Thyroid gland (tissue), 4 donors: ENCODE results near the gene TTN. TPM values are rescaled to one million over a fixed set of nuclear protein-coding genes. Genes with fewer than 3 reads are reported as not detected.
A peak's percentile ranks its signal among the peaks of the same experiment; 100 is the strongest.

Experiments
- DNase-seq, 2 donors: peaks; one replicate each; pipeline ENCODE4 v3.0.0-alpha.2; 2019
- H3K27ac ChIP-seq, 3 donors: fragments of 200-600 bp; sonication (generic); 1 replicate in 2 of 3; 2 replicates in 1 of 3; pipeline ENCODE4 v1.5.1; 2016 to 2019; ENCODE audit warnings: mild to moderate bottlenecking in 1 of 3, moderate library complexity in 1 of 3
- H3K27me3 ChIP-seq: fragments of 200-600 bp; sonication (generic); one replicate; pipeline ENCODE4 v1.5.1; 2019
- H3K36me3 ChIP-seq, 2 donors: fragments of 200-600 bp; sonication (generic); one replicate each; pipeline ENCODE4 v1.5.1; 2016 to 2019
- H3K4me1 ChIP-seq, 2 donors: fragments of 200-600 bp; sonication (generic); one replicate each; pipeline ENCODE4 v1.5.1; 2017 to 2019
- H3K4me3 ChIP-seq, 3 donors: fragments of 200-600 bp; sonication (generic); replicated peaks in 1 of 3; 1 replicate in 2 of 3; 2 replicates in 1 of 3; pipeline ENCODE4 v1.5.1; 2016; ENCODE audit warnings: mild to moderate bottlenecking in 1 of 3
- H3K9me3 ChIP-seq: fragments of 200-600 bp; sonication (generic); one replicate; pipeline ENCODE4 v1.5.1; 2017
- CTCF ChIP-seq, 6 experiments: fragments of 200-600 bp in 3 of 6; fragments of 450-650 bp in 3 of 6; sonication (generic) in 3 of 6; IDR thresholded peaks; one replicate each; pipeline ENCODE4 v1.5.1; 2016 to 2019; ENCODE audit warnings: antibody characterized with exemption in 6 of 6, mild to moderate bottlenecking in 2 of 6, inconsistent platforms in 1 of 6, moderate library complexity in 1 of 6
- POLR2A ChIP-seq, 2 donors: fragments of 450-650 bp; IDR thresholded peaks; one replicate each; pipeline ENCODE4 v1.6.1; 2017; ENCODE audit warnings: antibody characterized with exemption in 2 of 2, mild to moderate bottlenecking in 2 of 2, moderate library complexity in 1 of 2
- WGBS, 2 donors: methylation state at CpG; one replicate each; pipeline ENCODE4 v1.1.5; 2017; 5-methylcytosine and 5-hydroxymethylcytosine counted together
- intact Hi-C: fragments of 100-400 bp; cut with DNase I; formaldehyde crosslinking; loops from one replicate; pipeline ENCODE4 v1.15.1; 2023
- total RNA-seq, 4 donors: library from RNA; depleted of rRNA; stranded (reverse); fragments of >200 nt; gene quantifications; one replicate each; pipeline ENCODE4 v1.2.3, GENCODE V29; 2016

The TTN gene
- total RNA-seq, 4 donors from 2014 or later, result 6.3 to 11.3 (median 10.3) TPM

- no peak overlapping the region for H3K4me3 ChIP-seq
- no peaks in the 10 kb centered on the region for H3K36me3 ChIP-seq
- no peaks in the 10 kb centered on the region for H3K9me3 ChIP-seq
- intact Hi-C loops, result no loop called here
- peak; percentile 3 to 21 for DNase-seq
- H3K27ac ChIP-seq, result no peak overlapping the region
- 3 to 7% methylated on average over 2 of the region's 2 CpGs for WGBS, 2 donors
- no peak for TF ChIP-seq POLR2A (IDR thresholded peaks at IDR 0.05)
- TF ChIP-seq CTCF (IDR thresholded peaks at IDR 0.05), result peak in 5 of 6 experiments; percentile 46 to 68 (median 62)
- H3K27me3 ChIP-seq, result no peaks in the 10 kb centered on the region
- no peaks in the 10 kb centered on the region for H3K4me1 ChIP-seq
Measured at GRCh38 chr2:178761759-178762371, 45.4 kb downstream of the TTN start.

- Histone ChIP-seq H3K27me3 (no peaks in the 10 kb centered on the region), H3K4me3 (no peak overlapping the region), H3K36me3 (no peaks in the 10 kb centered on the region), H3K4me1 (no peaks in the 10 kb centered on the region), H3K9me3 (no peaks in the 10 kb centered on the region), H3K27ac (no peak overlapping the region)
- intact Hi-C loops, result no loop called here
- DNase-seq, result no peak
- WGBS, 2 donors, result 88 to 90% methylated on average over 2 of the region's 2 CpGs
- no peak for TF ChIP-seq CTCF (IDR thresholded peaks at IDR 0.05)
- TF ChIP-seq POLR2A (IDR thresholded peaks at IDR 0.05), result no peak
Measured at GRCh38 chr2:178756843-178757242, 50.4 kb downstream of the TTN start.

GRCh38 chr2:178756343-178756742, 50.9 kb downstream of the TTN start:
- no peak overlapping the region for H3K27ac ChIP-seq
- WGBS, 2 donors, result 78 to 80% methylated on average over 7 of the region's 7 CpGs
- intact Hi-C loops, result no loop called here
- no peaks in the 10 kb centered on the region for H3K36me3 ChIP-seq
- no peaks in the 10 kb centered on the region for H3K27me3 ChIP-seq
- TF ChIP-seq POLR2A (IDR thresholded peaks at IDR 0.05) (no peak), CTCF (IDR thresholded peaks at IDR 0.05) (no peak)
- no peak overlapping the region for H3K4me3 ChIP-seq
- no peaks in the 10 kb centered on the region for H3K4me1 ChIP-seq
- DNase-seq, result no peak
- no peaks in the 10 kb centered on the region for H3K9me3 ChIP-seq

- Histone ChIP-seq H3K36me3 (no peaks in the 10 kb centered on the region), H3K27me3 (no peaks in the 10 kb centered on the region), H3K4me3 (no peak overlapping the region), H3K9me3 (no peaks in the 10 kb centered on the region), H3K4me1 (no peaks in the 10 kb centered on the region), H3K27ac (no peak overlapping the region)
- DNase-seq, result no peak
- intact Hi-C loops, result no loop called here
- TF ChIP-seq CTCF (IDR thresholded peaks at IDR 0.05) (no peak), POLR2A (IDR thresholded peaks at IDR 0.05) (no peak)
Measured at GRCh38 chr2:178747767-178748166, 59.5 kb downstream of the TTN start.

GRCh38 chr2:178734518-178734917, 72.7 kb downstream of the TTN start:
- Histone ChIP-seq H3K27me3 (no peaks in the 10 kb centered on the region), H3K4me3 (no peak overlapping the region), H3K4me1 (no peaks in the 10 kb centered on the region), H3K27ac (no peak overlapping the region), H3K9me3 (no peaks in the 10 kb centered on the region), H3K36me3 (no peaks in the 10 kb centered on the region)
- DNase-seq, result no peak
- 90 to 91% methylated on average over 4 of the region's 4 CpGs for WGBS, 2 donors
- TF ChIP-seq CTCF (IDR thresholded peaks at IDR 0.05) (no peak), POLR2A (IDR thresholded peaks at IDR 0.05) (no peak)
- intact Hi-C loops, result no loop called here
